ENCODE data around the gene SLC24A3.

DNA sequence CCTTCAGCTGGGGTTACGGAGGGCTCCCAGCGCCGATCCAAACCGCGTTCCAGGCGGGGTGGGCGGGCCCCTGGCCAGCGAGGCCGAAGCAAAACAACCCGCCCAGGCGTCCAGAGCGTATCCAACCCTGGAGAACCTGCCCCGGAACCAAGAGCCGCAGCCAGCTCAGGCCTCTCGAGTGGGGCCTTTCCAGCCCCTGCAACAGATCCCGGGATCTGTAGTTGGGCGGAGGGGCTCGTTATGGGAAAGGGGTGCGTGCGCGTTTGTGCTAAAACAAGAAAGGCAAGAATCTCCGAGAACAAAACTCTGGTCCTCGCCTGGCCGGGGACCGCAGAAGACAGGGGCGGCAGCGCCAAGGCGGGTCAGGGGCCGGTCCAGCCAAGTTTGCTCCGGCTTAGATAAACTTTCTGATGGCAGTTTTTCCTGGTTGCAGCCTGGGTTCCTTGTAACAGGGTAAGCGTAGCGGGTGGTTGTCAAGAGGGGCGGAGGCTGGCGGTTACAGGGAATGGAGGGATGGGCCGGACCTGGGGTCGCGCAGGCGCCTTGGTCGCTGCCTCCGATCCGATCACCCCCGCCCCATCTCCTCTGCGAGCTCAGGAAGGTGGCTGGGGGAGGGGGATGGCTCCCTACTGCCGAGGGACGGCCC is 545.2 kb downstream of the SLC24A3 start:
- TF ChIP-seq, protein P1, sequence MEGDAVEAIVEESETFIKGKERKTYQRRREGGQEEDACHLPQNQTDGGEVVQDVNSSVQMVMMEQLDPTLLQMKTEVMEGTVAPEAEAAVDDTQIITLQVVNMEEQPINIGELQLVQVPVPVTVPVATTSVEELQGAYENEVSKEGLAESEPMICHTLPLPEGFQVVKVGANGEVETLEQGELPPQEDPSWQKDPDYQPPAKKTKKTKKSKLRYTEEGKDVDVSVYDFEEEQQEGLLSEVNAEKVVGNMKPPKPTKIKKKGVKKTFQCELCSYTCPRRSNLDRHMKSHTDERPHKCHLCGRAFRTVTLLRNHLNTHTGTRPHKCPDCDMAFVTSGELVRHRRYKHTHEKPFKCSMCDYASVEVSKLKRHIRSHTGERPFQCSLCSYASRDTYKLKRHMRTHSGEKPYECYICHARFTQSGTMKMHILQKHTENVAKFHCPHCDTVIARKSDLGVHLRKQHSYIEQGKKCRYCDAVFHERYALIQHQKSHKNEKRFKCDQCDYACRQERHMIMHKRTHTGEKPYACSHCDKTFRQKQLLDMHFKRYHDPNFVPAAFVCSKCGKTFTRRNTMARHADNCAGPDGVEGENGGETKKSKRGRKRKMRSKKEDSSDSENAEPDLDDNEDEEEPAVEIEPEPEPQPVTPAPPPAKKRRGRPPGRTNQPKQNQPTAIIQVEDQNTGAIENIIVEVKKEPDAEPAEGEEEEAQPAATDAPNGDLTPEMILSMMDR (optimal IDR thresholded peaks at IDR 0.05 in 1 of 3, IDR thresholded peaks at IDR 0.05 in 1 of 3, conservative IDR thresholded peaks at IDR 0.05 in 1 of 3; ENCODE audit: extremely low read depth in 1 of 3, insufficient read depth in 2 of 3, low read length in 3 of 3), result no peak
- TF ChIP-seq EZH2 (IDR thresholded peaks at IDR 0.05; ENCODE audit: low read length), result no peak
